Measurements from ENCODE around the gene PHC1.

PHC1 gene

GRCh38 chr12:8950221-8950527, 35.9 kb downstream of the PHC1 start:
- no peak for DNase-seq (ENCODE audit: low read depth)

DNA sequence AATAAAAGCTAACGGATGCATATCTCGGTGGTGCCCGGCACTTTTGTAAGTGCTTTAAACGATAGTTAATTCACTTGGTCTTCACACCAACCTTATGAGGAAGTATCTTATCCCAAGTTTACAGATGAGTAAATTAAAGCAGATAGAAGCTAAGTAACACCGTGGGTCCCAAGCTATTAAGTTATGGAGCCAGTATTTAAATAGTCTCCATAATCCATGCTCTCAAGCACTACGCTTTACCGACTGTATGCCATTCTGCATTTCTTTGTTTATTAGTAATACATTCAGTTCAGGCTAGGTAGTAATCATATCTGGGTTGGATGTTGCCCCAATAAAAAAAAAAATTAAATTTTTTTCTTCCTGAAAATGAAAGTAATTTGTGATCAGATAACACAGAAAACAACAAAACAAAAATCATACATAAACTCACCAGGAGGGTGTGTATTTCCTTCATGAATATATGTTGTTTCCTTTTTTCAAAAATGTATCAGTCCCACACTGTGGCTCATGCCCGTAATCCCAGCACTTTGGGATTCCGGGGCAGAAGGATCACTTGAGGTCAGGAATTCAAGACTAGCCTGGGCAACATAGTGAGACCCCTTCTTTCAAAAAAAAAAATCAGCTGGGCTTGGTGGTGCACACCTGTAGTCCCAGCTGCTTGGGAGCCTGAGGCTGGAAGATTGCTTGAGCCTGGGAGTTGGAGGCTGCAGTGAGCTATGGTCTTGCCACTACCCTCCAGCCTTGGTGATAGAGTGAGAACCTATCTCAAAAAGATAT, 36.6 kb downstream of the PHC1 start:
- no peak for DNase-seq (ENCODE audit: low read depth)

GRCh38 chr12:8951744-8952143, 37.4 kb downstream of the PHC1 start:
- DNase-seq (ENCODE audit: low read depth), result no peak

GRCh38 chr12:8953773-8954402, 39.6 kb downstream of the PHC1 start:
- no peak for DNase-seq (ENCODE audit: low read depth)

GRCh38 chr12:8956073-8956472, 41.8 kb downstream of the PHC1 start:
- DNase-seq (ENCODE audit: low read depth), result no peak

DNA sequence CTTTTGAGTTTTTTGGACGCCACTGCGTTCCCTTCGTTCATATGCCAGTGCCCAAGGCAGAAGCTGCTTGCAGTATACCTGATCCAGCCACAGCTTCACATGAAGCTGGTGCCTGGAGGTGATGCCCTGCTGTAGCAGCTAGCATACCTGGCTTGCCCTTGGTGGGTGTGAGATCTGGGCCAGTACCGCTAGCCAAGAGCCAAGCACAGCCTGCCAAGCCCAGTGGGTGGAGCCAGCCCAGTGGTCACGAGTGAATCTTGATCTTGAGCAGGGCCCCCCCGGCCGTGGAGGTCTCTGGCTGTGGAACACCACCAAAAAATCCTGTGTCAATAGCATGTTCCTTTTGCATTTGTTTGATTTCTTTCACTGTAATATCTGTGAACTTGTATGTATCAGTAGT, 42.5 kb downstream of the PHC1 start:
- no peak for DNase-seq (ENCODE audit: low read depth)

DNA sequence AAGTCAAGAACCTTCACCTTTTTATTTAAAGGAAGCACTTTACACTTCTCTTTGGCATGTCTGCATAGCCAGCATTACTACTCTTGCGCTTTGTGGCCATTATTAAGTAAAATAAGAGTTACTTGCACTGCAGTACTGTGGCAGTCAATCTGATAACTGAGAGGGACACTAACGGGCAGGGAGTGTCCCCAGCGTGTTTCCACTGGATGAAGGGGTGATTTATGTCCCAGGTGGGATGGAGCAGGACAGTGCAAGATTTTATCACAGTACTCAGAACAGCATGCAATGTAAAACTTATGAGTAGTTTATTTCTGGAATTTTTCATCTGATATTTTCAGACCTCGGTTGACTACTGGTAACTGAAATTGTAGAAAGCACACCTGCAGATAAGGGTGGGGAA, 43.3 kb downstream of the PHC1 start:
- no peak for DNase-seq (ENCODE audit: low read depth)

DNA sequence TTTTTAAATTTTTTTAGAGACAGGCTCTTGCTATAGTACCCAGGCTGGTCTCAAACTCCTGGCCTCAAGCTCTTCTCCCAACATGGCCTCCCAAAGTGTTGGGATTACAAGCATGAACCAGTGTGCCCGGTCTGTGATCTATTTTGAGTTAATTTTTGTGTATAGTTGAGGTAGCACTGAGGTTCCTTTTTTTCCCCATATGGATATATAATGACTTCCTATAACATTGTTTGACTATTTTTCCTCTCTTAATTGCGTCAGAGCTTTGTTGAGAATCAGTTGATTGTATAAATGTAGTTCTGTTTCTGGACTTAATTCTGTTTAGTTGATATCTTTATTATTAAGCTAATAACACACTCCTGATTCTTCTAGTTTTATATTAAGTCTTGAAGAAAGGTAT, 43.8 kb downstream of the PHC1 start:
- DNase-seq (ENCODE audit: low read depth), result no peak

DNA sequence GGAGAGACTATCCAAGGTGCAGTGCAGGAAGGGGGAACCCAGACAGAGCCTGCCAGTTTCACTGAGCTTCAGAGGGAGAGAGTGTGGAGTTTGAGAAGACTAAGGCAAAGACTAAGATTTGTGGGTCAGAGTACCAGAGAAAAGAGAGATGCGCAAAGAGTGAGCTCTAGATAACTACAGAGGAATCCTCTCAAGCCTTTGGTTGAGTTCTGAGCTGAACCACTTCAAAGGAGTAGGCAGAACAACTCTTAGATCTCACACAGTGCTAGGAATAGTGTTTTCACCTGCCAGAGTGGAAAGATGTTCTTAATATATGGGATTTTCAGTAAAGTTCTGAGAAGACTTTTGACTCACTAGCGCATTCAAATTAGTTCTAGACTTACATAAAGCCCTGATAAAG, 45.9 kb downstream of the PHC1 start:
- no peak for DNase-seq (ENCODE audit: low read depth)

- no peak for DNase-seq (ENCODE audit: low read depth)
Observed at GRCh38 chr12:8968761-8969160, 54.5 kb downstream of the PHC1 start.

- DNase-seq (ENCODE audit: low read depth), result no peak
Observed at GRCh38 chr12:8969861-8970411, 55.6 kb downstream of the PHC1 start.

- no peak for DNase-seq (ENCODE audit: low read depth)
Observed at GRCh38 chr12:8970432-8970831, 56.1 kb downstream of the PHC1 start.

DNA sequence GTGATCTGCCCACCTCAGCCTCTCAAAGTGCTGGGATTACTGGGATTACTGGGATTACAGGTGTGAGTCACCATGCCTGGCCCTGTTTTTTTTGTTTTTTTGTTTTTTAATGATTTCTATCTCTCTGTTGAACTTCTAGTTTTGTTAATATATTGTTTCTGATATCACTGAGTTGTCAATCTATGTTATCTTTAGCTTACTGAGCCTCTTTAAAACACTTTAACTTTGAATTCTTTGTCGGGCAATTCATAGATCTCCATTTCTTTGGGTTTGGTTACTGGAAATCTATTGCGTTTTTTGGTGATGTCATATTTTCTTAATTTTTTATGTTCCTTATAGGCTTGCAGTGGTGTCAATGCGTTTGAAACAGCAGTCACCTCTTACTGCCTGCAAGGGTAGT, 65.8 kb downstream of the PHC1 start:
- DNase-seq (ENCODE audit: low read depth), result no peak

- no peak for DNase-seq (ENCODE audit: low read depth)
Observed at GRCh38 chr12:8985213-8985754, 71.0 kb downstream of the PHC1 start.

DNA sequence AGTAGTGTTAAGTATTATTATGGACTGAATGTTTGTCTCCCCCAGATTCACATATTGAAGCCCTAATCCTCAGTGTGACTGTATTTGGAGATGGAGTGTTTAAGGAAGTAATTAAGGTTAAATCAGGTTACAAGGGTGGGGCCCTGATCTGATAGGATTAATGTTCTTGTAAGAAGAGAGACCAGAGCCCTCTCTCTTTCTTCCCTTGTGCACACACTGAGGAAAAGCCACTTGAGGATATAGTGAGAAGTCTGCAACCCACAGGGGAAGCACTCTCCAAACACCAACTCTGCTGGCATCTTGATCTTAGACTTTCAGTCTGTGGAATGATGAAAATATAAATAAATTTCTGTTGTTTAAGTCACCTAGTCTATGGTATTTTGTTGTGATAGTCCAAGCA, 72.9 kb downstream of the PHC1 start:
- DNase-seq (ENCODE audit: low read depth), result no peak

GRCh38 chr12:8987685-8988084, 73.4 kb downstream of the PHC1 start:
- no peak for DNase-seq (ENCODE audit: low read depth)

DNA sequence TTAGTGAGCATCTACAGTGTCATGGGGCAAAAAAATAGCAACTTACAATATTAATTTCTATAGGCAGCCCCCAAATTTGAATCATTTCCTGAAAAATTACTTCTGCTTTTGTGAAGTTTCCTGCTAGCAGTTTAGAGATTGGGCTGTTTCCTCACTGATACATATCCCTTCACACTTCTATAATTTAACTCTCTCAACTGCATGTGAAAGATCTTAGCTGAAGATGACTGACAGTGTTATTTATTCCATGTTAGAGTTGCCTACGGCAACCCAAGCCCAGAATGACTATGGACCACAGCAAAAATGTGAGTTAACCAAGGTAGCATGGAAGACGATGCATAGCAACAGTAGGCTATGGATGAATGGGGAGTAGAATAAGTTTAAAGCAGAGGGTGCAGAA, 75.1 kb downstream of the PHC1 start, which contains the start of gene KLRG1:
Gene KLRG1 (plus strand): TSS at position 134 of the 400 bp plus-strand sequence. CDS start 90 bp downstream, at position 224.
- DNase-seq (ENCODE audit: low read depth), result no peak
